Measurements from ENCODE around the gene GMPR2. TPM values are rescaled to one million over a fixed set of nuclear protein-coding genes. Genes with fewer than 3 reads are reported as not detected.
"Not testable (repeated sequence)": the region's sequence is repeated elsewhere in the genome, so short reads cannot be mapped to it uniquely, and the experiment has no call there.

The GMPR2 gene
- total RNA-seq, 3 donors from 2014 or later: 59.3 to 74.6 (median 66.1) TPM

GRCh38 chr14:24212924-24213865, 19.5 kb upstream of the GMPR2 start, which contains the start of gene CHMP4A:
Gene CHMP4A, minus strand, starts transcription at chr14:24213488. Its CDS starts 49 bp downstream, at chr14:24213439.
- Histone ChIP-seq H3K4me1 (peaks cover 0 to 10% of the 10 kb centered on the region in 2 donors), H3K36me3 (no peaks in the 10 kb centered on the region), H3K27me3 (no peaks in the 10 kb centered on the region), H3K4me3 (peak within 1 kb of the TSS; percentile 75 to 90 (median 76)), H3K27ac (peak within 1 kb of the TSS; percentile 97 to 99), H3K9me3 (no peaks in the 10 kb centered on the region)
- DNase-seq (ENCODE audit: low spot score in 2 of 2): peak; percentile 97
- peak; percentile 97 for TF ChIP-seq POLR2A (IDR thresholded peaks at IDR 0.05)
- TF ChIP-seq, protein P1, sequence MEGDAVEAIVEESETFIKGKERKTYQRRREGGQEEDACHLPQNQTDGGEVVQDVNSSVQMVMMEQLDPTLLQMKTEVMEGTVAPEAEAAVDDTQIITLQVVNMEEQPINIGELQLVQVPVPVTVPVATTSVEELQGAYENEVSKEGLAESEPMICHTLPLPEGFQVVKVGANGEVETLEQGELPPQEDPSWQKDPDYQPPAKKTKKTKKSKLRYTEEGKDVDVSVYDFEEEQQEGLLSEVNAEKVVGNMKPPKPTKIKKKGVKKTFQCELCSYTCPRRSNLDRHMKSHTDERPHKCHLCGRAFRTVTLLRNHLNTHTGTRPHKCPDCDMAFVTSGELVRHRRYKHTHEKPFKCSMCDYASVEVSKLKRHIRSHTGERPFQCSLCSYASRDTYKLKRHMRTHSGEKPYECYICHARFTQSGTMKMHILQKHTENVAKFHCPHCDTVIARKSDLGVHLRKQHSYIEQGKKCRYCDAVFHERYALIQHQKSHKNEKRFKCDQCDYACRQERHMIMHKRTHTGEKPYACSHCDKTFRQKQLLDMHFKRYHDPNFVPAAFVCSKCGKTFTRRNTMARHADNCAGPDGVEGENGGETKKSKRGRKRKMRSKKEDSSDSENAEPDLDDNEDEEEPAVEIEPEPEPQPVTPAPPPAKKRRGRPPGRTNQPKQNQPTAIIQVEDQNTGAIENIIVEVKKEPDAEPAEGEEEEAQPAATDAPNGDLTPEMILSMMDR (IDR thresholded peaks at IDR 0.05): peak in 1 of 3 donors; percentile 36
- TF ChIP-seq POLR2AphosphoS5 (IDR thresholded peaks at IDR 0.05): peak; percentile 97 to 99 (median 97)
- intact Hi-C loops (cut with DNase I; ENCODE audit: low total_unique reads): no loop called here

GRCh38 chr14:24213866-24214662, 18.7 kb upstream of the GMPR2 start:
- no peaks in the 10 kb centered on the region for H3K9me3 ChIP-seq
- no peak for TF ChIP-seq POLR2A (IDR thresholded peaks at IDR 0.05)
- TF ChIP-seq, protein P1 (IDR thresholded peaks at IDR 0.05): no peak
- DNase-seq (ENCODE audit: low spot score in 2 of 2): no peak
- peaks cover 0 to 10% of the 10 kb centered on the region in 2 donors for H3K4me1 ChIP-seq
- H3K27me3 ChIP-seq: no peaks in the 10 kb centered on the region
- no peaks in the 10 kb centered on the region for H3K36me3 ChIP-seq
- intact Hi-C loops (cut with DNase I; ENCODE audit: low total_unique reads): no loop called here
- H3K27ac ChIP-seq: peak overlapping the region; percentile 97 to 99
- H3K4me3 ChIP-seq: peak overlapping the region; percentile 75 to 90 (median 76)

GRCh38 chr14:24215495-24216344, 17.0 kb upstream of the GMPR2 start, which contains the start of gene MDP1:
Gene MDP1, minus strand, starts transcription at chr14:24216066. Its CDS starts 111 bp downstream, at chr14:24215955.
- H3K4me3 ChIP-seq: peak within 1 kb of the TSS; percentile 76 to 87 (median 83)
- intact Hi-C loops (cut with DNase I; ENCODE audit: low total_unique reads): no loop called here
- H3K27ac ChIP-seq: peak within 1 kb of the TSS; percentile 91 to 96
- H3K36me3 ChIP-seq: no peaks in the 10 kb centered on the region
- H3K9me3 ChIP-seq: no peaks in the 10 kb centered on the region
- H3K4me1 ChIP-seq: peaks cover 0 to 10% of the 10 kb centered on the region in 2 donors
- peak; percentile 79 to 80 for DNase-seq (ENCODE audit: low spot score in 2 of 2)
- TF ChIP-seq POLR2AphosphoS5 (IDR thresholded peaks at IDR 0.05) (peak; percentile 82 to 93 (median 85)), POLR2A (IDR thresholded peaks at IDR 0.05) (peak; percentile 51)
- TF ChIP-seq, protein P1 (IDR thresholded peaks at IDR 0.05): peak; percentile 28 to 54 (median 34)
- no peaks in the 10 kb centered on the region for H3K27me3 ChIP-seq

DNA sequence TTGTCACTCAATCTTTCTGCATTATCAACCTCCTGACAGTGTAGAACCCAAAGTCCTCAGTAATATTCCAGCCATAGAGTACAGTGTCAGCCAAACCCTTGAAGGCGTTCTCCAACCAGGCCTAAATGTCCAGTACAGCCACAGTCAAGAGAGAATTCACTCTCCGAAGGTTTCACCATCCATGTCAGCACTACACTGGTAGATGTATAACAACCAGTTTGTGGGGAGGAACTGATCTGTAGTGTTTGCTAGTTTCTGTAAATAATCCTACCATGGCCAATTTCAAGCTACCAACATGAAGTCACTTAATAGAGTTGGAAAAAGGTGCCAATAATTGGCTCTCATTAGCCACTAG, 16.4 kb upstream of the GMPR2 start:
- no peak for DNase-seq (ENCODE audit: low spot score in 2 of 2)
- peaks cover 0 to 10% of the 10 kb centered on the region in 2 donors for H3K4me1 ChIP-seq
- H3K9me3 ChIP-seq: no peaks in the 10 kb centered on the region
- H3K27me3 ChIP-seq: no peaks in the 10 kb centered on the region
- H3K4me3 ChIP-seq: peak overlapping the region in 2 of 3 donors; percentile 76 to 87
- intact Hi-C loops (cut with DNase I; ENCODE audit: low total_unique reads): no loop called here
- H3K36me3 ChIP-seq: no peaks in the 10 kb centered on the region
- H3K27ac ChIP-seq: peak overlapping the region; percentile 91 to 96
- TF ChIP-seq, protein P1 (IDR thresholded peaks at IDR 0.05): no peak
- TF ChIP-seq POLR2A (IDR thresholded peaks at IDR 0.05) (no peak), POLR2AphosphoS5 (IDR thresholded peaks at IDR 0.05) (no peak)

- H3K4me1 ChIP-seq; H3K4me3 ChIP-seq; H3K36me3 ChIP-seq; H3K27ac ChIP-seq; DNase-seq (ENCODE audit: low spot score in 2 of 2); H3K27me3 ChIP-seq; H3K9me3 ChIP-seq; intact Hi-C loops (cut with DNase I; ENCODE audit: low total_unique reads): not testable (repeated sequence)
Observed at GRCh38 chr14:24216876-24217275, 15.9 kb upstream of the GMPR2 start.

Data from breast epithelium (tissue), 4 donors.